ENCODE results near the gene CAPZA1.

The CAPZA1 gene

GRCh38 chr1:112702420-112703261, 83.0 kb downstream of the CAPZA1 start:
- DNase-seq = no peak

DNA sequence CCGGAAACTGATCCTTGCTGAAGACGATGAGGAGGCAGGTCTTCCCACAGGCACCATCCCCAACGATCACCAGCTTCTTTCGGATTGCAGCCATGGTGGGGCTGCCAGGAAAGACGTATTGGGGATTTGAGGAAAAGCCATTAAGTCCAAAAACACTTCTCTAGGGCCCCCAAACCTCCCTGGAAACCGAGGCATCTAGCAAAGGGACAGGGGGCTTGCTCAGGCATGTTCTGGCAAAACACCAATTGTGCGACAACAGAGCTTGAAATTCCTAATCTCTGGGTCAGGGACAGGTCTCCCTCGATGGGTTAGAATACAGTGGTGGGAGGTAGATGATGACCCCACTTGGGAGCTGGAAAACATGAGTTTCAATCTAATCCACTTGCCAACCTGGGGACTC, 84.1 kb downstream of the CAPZA1 start:
- DNase-seq = no peak

- DNase-seq = peak; percentile 87
Measured at GRCh38 chr1:112704391-112704933, 84.8 kb downstream of the CAPZA1 start.

- DNase-seq = peak; percentile 76
Measured at GRCh38 chr1:112704934-112705627, 85.4 kb downstream of the CAPZA1 start.

DNA sequence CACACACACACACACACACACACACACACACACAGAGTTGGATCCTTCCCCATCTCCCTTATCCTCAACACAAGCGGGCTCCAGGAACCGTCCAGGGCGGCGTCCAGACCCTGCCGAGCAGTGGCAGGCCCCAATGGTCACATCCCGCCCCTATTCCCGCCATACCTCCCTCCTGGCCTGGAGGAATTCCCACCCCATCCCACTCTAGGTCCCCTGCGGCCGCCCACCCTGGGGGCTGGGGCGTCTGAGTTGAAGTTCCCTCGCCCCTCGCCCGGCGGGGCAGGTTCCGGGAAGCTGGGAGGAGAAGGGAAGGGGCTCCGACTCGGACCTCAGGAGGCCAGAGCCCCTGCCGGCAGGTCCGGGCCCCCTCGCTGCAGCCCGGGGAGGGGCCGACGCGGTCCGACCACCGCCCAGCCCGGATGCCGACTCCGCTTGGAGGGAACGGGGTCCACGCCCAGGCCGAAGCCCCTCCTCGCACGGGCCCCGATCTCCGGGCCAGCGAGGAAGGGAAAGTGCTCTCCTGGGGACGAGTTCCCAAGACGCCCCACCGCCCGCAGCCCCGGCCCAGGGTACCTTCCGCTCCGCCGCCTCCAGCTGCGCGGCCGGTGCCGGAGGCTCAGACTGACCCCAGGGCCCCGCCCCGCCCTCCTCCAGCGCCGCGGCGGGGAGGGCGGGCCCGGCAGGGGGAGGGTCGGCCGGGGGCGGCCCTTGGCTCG, 87.0 kb downstream of the CAPZA1 start, which contains the start of gene RHOC:
TSS of gene RHOC (minus strand) at position 623 of the 716 bp plus-strand sequence. CDS start 3,328 bp downstream, outside the sequence.
- peak; percentile 74 for DNase-seq

- peak; percentile 74 for DNase-seq
Measured at GRCh38 chr1:112707221-112708001, 87.8 kb downstream of the CAPZA1 start.

GRCh38 chr1:112708002-112708448, 88.4 kb downstream of the CAPZA1 start:
- DNase-seq = no peak

- DNase-seq = no peak
Measured at GRCh38 chr1:112708489-112708888, 88.9 kb downstream of the CAPZA1 start.

DNA sequence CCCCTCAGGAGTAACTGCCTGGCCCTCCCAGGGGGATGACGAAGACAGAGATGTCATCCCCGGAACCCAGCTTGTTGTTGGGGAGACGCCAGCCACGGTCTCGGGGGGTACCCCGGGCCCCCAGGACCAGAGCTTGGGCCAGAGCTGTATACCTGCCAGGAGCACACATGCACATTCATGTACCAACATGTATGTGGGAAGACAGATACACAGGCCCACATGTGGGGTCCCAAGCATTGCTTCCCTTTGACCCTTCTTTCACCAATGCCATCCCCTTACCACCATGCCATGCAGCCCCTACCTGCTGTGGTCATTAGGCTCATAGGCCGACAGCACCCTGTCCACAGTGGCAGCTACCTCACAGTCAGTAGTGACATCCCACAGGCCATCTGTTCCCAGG, 90.5 kb downstream of the CAPZA1 start:
- DNase-seq = no peak

DNA sequence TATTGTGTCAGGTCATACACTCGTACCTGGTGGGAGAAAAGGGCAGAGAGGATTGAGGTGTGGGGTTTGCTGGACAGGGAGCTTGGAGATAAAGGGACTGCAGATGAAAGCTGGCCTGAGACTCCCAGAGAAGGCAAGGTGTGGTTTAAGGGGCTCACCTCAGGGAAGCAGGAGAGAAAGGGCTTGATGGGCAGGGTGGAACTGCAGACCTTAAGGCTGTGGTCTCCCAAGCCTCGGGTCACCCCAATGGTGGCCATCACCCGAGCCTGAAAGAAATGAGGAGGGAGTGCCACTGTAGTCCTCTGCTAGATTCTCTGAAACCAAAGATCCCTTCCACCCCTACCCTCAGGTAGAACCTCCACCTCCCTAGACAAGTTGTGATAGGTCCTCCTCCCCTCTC, 91.0 kb downstream of the CAPZA1 start:
- DNase-seq = no peak

DNA sequence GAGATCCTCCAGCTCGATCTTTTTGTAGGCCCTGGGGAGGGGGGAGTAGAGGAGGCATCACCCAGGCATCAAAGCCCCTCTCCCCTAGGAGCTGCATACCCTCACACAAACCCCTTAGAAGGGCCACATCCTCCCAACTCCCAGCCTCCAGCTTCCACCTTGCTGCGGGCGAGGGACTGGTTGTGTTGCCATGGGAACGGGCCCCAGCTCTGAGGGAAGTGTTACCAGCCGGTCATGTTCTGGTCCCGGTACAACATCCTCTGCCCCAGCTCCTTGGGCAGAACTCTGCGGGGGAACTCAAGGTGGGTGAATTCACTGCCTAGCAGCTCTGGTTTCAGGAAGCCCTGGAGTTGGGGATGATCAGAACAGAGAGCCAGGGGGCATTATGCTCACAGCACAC, 91.4 kb downstream of the CAPZA1 start:
- no peak for DNase-seq

DNA sequence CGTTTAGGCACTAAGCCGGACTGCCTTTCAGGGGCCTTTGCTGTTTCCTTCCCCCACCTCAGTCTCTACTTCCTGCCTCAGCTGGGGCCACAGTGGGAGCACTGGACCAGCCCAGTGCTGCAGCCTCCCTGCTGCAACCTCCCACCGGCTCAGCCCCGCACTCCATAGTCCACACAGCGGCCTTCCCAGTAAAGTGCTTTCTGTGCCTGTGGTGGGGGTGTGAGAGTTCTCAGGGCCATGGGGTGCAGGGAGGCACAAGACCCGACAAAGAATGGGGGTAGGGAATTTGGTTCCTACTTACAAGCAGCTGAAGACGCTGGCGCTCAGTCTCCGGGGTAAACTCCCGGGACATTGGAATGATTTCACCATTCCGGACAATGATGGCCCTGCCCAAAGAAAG, 92.0 kb downstream of the CAPZA1 start:
- DNase-seq = no peak

DNA sequence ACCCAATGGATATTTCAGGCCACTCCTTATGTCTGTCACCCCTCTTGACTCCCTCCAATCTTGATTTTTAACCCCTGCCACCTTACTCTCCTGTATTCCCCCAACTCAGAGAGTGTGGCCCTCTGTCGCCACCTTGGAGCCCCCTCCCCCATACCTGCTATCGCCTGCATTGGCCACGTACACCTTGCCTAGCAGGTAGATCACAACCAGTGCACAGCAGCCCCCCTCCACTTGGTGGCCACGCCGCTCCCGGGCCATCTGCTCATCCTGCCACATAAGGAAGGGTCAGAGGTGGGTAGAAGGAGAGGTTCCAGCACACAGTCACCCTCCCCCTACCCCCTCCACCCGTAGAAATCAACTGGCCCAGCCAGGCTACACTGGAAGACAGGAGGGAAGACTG, 92.6 kb downstream of the CAPZA1 start:
- DNase-seq = no peak

DNA sequence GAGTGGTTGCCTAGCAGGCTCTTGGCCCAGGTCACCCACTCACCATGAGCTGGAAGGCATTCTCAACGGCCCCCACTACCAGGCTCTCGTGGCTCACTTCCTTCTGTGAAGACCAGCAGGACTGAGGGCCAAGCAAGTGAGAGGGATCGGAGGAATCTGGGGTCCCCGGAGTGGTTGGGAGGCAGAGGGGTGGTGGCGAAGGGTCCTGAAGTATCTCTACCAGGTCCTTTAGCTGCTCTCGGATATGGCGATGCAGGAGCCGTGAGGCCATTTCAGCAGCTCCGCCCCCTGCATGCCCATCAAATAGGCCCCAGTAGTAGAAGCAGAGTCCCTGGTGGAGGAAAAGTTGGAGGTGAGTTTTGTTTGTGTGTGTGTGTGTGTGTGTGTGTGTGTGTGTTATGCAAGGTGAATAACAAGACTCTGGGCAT, 93.1 kb downstream of the CAPZA1 start:
- DNase-seq = no peak

DNA sequence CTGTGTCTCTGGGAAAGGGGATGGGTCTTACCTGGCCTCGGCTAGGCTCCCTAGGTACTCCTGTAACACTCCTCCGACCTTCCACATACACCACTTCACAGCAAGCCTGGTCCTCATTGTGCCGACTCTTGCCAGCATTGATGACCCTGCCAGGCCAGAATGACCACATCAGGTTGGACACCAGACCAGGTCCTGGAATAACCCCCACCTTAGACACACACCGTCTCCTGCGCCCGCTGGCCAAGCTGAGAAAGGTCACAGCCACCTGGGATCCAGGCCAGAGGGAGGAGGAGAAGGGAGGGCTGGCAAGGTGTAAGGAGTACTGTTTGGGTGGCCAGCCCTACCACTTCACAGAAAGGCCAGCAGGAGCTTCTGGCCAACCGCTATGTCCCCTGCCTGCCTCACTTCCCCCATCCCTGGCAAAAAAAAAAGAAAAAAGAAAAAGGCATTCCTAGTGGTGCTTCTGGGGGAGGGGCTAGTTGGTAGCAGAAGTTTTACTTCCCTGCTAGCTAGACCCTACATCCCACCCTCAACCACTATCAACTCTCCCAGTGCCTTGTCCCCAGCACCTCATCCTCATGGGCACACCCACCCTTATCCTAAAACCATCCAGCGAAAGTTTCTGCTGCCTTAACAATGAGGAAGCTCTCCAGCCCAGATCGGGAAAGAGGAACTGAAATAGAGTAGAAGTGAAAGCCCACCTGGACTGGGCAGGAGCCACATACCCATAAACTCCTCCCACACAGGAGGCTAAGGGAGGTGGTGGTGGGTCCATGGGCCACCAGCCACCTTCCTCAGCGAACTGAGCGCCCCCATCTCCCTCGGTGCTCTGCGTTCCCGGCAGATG, 94.1 kb downstream of the CAPZA1 start:
- DNase-seq = no peak

DNA sequence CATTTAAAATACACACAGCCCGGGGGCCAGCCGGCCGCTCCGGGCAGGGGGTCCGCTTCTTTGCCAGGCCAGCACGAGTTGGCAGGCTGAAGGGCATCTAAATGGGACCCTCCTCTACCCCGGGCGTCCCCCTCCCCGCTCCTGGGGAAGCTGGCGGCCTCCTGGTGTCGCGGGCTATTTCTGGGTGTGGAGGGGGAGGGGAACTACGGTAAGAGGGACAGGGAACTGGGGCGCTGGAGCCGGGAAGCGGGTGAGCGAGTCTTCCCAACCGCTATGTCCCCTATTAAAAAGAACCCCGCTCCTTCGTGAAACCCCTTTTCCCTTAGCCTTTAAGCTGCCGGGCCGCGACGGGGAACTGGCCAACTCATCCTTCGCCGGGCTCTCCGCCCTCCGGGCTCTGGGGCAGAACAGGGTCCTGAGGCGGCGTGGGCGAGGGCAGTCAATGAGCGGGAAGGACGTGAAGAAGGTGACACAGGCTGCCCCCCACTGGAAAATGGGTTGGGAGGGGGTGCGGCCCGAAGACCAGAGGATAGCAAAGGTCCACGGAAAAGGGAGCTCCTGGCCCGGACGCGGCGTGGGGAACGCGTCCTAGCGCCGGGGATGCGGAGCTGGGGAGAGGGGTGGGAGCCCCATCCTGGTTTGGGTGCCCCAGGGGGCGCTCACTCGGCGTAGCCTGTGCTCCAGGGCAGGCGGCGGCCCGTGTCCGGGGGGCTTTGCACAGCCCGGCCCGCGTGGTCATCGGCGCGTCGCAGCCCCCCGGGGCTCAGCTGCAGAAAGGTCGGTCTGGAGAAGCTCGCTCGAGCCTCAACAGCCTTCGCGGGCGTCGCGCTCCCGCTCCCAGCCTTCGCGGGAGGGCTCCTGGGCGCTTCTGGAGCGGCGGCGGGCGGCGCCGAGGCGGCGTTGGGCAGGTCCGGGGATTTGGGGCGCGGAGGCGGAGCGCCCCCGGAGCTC, 95.0 kb downstream of the CAPZA1 start:
- no peak for DNase-seq

- DNase-seq = peak; percentile 77
Measured at GRCh38 chr1:112715264-112716053, 95.8 kb downstream of the CAPZA1 start, which contains the start of gene PPM1J. PPM1J (minus strand) TSS chr1:112715332; CDS start chr1:112715301, 31 bp downstream.

GRCh38 chr1:112716133-112716720, 96.6 kb downstream of the CAPZA1 start:
- DNase-seq = peak; percentile 96
